Stimulated activated CD8-positive, alpha-beta memory T cell treated with anti-CD3 and anti-CD28 coated beads, Interleukin-7, amount 100 ng/mL, for 1 hour (primary cell): ENCODE results near the gene TMED6.
"Not testable (repeated sequence)": the region's sequence is repeated elsewhere in the genome, so short reads cannot be mapped to it uniquely, and the experiment has no call there.

Experiments used
- DNase-seq, 2 donors: peaks; one replicate each; pipeline ENCODE4 v3.0.0-alpha.2; 2020; ENCODE audit warnings: low read depth in 2 of 2

Gene TMED6

DNA sequence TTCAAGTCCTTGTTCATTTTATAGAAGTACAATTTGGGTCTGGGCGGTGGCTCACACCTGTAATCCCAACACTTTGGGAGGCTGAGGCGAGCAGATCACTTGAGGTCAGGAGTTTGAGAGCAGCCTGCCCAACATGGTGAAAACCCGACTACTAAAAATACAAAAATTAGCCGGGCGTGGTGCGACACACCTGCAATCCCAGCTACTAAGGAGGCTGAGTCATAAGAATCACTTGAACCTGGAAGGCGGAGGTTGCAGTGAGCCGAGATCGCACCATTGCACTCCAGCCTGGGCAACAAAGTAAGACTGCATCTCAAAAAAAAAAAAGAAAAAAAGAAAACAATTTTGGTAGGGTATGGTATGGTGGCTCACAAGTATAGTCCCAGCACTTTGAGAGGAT lies 8.5 kb upstream of the TMED6 start:
- DNase-seq: not testable (repeated sequence)

- no peak for DNase-seq
Measured at GRCh38 chr16:69350536-69351133, 951 bp downstream of the TMED6 start.

GRCh38 chr16:69349536-69349935 lies 2.0 kb downstream of the TMED6 start:
- DNase-seq: no peak

DNA sequence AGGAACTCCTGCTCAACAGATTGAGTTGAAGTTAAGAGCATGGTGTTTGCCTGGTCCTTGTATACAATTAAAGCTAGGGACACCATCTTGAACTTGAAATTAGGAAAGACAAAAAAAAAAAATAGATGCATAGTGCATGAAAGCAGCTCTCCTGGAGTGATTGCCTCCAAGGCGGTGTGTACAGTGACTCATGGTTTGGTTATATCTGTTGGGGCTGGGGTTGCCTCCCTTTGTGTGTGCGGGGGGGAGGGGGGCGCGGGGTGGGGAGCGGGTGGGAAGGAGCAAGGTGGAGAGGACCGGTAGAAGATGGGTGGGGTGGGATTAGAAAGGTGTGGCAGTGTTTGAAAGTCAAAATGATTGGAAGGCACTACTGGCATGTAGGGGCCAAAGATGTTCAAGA lies 3.4 kb downstream of the TMED6 start:
- no peak for DNase-seq

DNA sequence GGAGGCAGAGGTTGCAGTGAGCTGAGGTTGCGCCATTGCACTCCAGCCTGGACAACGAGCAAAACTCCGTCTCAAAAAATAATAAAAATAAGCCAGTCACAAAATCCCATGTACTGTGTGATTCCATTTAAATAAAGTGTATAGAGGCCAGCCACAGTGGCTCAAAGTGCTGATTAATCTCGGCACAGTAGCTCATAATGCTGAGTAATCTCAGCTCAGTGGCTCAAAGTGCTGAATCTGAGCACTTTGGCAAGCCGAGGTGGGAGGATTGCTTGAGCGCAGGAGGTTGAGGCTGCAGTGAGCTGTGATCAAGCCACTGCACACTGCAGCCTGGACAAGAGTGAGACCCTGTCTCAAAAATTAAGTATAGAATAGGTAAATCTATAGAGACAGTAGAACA lies 4.9 kb downstream of the TMED6 start:
- no peak for DNase-seq

GRCh38 chr16:69345923-69346322 lies 5.7 kb downstream of the TMED6 start:
- DNase-seq: no peak

GRCh38 chr16:69344171-69344570 lies 7.4 kb downstream of the TMED6 start:
- DNase-seq: no peak

- DNase-seq: no peak
Measured at GRCh38 chr16:69340095-69340644, 11.4 kb downstream of the TMED6 start.

- peak; percentile 83 to 84 for DNase-seq
Measured at GRCh38 chr16:69339289-69340094, 12.1 kb downstream of the TMED6 start, which contains the start of the genes COG8 and NIP7. Gene COG8, minus strand, starts transcription at chr16:69339564. Its CDS starts 12 bp downstream, at chr16:69339552. Gene NIP7, plus strand, starts transcription at chr16:69339772. Its CDS starts 58 bp downstream, at chr16:69339830.

DNA sequence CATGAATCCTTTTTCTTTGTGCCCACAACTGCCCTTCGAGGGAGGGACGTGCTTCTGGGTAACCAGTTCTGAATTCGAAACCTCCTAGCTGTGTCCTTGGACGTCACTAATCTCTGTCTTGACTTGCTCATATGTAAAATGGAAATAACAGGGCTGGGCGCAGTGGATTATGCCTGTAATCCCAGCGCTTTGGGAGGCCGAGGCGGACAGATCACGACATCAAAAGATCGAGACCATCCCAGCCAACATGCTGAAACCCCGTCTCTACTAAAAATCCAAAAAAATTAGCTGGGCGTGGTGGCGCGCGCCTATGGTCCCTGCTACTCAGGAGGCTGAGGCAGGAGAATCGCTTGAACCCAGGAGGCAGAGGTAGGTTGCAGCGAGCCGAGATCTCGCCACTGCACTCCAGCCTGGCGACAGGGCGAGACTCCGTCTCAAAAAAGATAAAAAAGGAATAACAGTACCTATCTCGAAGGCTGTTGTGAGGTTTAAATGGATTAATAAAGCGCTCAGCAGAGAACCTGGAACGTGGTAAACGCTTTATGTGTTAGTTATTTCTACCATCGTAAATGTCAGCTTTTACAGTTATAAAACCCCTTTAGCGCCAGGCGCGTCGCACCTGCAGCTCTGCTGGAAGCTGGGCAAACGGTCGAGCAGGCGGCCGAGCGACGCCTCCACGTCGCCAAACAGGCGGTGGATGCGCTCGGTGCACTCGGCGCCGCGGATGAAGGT lies 12.9 kb downstream of the TMED6 start:
- DNase-seq: no peak

- no peak for DNase-seq
Measured at GRCh38 chr16:69334696-69335095, 16.9 kb downstream of the TMED6 start.

- peak; percentile 70 to 75 for DNase-seq
Measured at GRCh38 chr16:69330286-69331109, 21.1 kb downstream of the TMED6 start, which contains the start of gene PDF. Gene PDF, minus strand, starts transcription at chr16:69330588. Its CDS starts 18 bp downstream, at chr16:69330570.

GRCh38 chr16:69329369-69330285 lies 22.0 kb downstream of the TMED6 start:
- DNase-seq: peak in 1 of 2 donors; percentile 7

DNA sequence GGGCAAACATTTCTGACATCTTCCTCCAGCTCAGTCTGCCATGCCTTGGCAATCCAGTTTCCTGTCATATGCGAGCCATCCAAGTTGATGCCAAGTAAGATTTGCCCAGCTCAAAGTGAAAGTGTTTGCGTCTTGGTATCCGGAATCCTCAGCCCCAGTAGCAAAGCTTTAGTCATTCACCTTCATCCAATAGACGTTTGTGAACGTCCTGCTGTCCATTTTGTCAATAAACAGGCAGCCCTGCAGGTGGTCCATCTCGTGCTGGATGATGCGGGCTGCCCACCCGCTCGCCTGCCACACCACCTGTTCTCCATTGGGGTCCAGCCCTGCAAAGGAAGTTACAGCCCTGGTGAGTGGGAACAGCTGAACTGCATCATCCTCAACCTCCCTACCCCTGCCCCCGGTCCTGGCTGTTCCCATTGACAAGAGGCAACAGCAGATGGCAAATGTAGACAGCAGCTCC lies 22.7 kb downstream of the TMED6 start:
- no peak for DNase-seq

GRCh38 chr16:69327585-69328310 lies 23.8 kb downstream of the TMED6 start:
- no peak for DNase-seq

- DNase-seq: no peak
Measured at GRCh38 chr16:69326172-69326873, 25.3 kb downstream of the TMED6 start.

GRCh38 chr16:69325784-69326171 lies 25.8 kb downstream of the TMED6 start:
- no peak for DNase-seq

DNA sequence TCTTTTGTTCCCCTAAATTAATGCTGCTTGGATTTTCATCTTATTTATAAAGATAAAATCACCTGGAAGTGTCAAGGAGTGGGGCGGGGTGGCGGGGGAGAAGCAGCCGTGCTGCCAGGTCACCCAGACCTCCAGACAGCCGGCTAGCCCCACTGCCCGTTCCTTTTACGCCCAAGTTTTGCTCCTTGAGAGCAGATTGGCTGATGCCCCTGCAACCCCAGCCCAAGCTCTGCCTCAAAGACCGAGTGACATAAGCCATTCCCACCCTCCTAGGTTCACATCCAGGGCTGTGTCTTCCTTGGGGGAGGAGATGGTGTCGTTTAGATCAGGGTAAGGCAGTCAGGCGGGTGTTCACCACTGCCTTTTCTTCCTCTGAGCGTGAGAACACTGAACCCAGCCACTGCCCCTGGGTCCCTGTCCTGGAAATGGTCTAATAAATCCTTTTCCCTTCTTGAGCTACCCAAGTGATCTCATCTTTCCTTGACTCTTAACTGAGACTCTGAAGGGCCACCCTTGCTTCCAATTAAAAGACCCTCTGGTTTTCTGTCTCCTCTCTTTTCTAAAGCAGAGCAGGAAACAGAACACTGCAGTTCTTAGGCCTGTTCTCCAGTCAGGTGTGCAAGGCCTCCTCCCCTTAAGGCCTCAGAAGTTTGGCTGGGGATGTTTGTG lies 26.9 kb downstream of the TMED6 start:
- no peak for DNase-seq
